Thoracic aorta (tissue), 2 donors: Measurements from ENCODE around the gene DLG5. TPM values are rescaled to one million over a fixed set of nuclear protein-coding genes. Genes with fewer than 3 reads are reported as not detected.

ENCODE experiments used
- ATAC-seq: fragments of 150-250 bp; one replicate; pipeline ENCODE4 v1.8.0; 2017; ENCODE audit warnings: low read depth; ENCODE audit not compliant: insufficient number of reproducible peaks, low FRiP score
- DNase-seq: peaks from one replicate; pipeline ENCODE4 v3.0.0-alpha.2; 2020; ENCODE audit warnings: low spot score
- H3K27ac ChIP-seq, 2 donors: fragments of 200-600 bp; sonication (generic); 1 replicate in 1 of 2; 2 replicates in 1 of 2; pipeline ENCODE4 v1.5.1; 2016; ENCODE audit warnings: mild to moderate bottlenecking in 2 of 2, moderate library complexity in 2 of 2
- H3K27me3 ChIP-seq: fragments of 200-600 bp; sonication (generic); replicated peaks from 2 replicates; pipeline ENCODE4 v1.6.0; 2016; ENCODE audit warnings: mild to moderate bottlenecking; ENCODE audit not compliant: insufficient read depth
- H3K36me3 ChIP-seq: fragments of 200-600 bp; sonication (generic); one replicate; pipeline ENCODE4 v1.5.1; 2016
- H3K4me1 ChIP-seq, 2 donors: fragments of 200-600 bp; sonication (generic); 1 replicate in 1 of 2; 2 replicates in 1 of 2; pipeline versions ENCODE4 v1.5.1 to v1.6.0; 2016; ENCODE audit warnings: low read depth in 2 of 2, mild to moderate bottlenecking in 1 of 2; ENCODE audit not compliant: control insufficient read depth in 1 of 2
- H3K4me3 ChIP-seq: fragments of 200-600 bp; sonication (generic); 2 replicates; pipeline ENCODE4 v1.5.1; 2016; ENCODE audit warnings: mild to moderate bottlenecking
- H3K9me3 ChIP-seq: fragments of 200-600 bp; sonication (generic); 2 replicates; pipeline ENCODE4 v1.5.1; 2016
- total RNA-seq, 2 donors: library from RNA; depleted of rRNA; stranded (reverse); fragments of >200 nt; gene quantifications; one replicate each; pipeline versions ENCODE4 v1.1.0 to v1.2.3, GENCODE V29; 2016
- TF ChIP-seq, protein P1 (sequence below): fragments of 200-600 bp; sonication (generic); IDR thresholded peaks from one replicate; pipeline ENCODE4 v1.5.1; 2019; ENCODE audit warnings: antibody characterized with exemption

The DLG5 gene
- total RNA-seq, 2 donors from 2014 or later, result 36.4 to 79.6 TPM

GRCh38 chr10:77789861-77790260 is 136.7 kb downstream of the DLG5 start:
- H3K4me1 ChIP-seq, result no peaks in the 10 kb centered on the region
- H3K36me3 ChIP-seq, result peaks cover 45% of the 10 kb centered on the region
- no peak for ATAC-seq
- no peak overlapping the region for H3K27ac ChIP-seq
- no peak overlapping the region for H3K4me3 ChIP-seq
- no peak for DNase-seq
- TF ChIP-seq, protein P1, sequence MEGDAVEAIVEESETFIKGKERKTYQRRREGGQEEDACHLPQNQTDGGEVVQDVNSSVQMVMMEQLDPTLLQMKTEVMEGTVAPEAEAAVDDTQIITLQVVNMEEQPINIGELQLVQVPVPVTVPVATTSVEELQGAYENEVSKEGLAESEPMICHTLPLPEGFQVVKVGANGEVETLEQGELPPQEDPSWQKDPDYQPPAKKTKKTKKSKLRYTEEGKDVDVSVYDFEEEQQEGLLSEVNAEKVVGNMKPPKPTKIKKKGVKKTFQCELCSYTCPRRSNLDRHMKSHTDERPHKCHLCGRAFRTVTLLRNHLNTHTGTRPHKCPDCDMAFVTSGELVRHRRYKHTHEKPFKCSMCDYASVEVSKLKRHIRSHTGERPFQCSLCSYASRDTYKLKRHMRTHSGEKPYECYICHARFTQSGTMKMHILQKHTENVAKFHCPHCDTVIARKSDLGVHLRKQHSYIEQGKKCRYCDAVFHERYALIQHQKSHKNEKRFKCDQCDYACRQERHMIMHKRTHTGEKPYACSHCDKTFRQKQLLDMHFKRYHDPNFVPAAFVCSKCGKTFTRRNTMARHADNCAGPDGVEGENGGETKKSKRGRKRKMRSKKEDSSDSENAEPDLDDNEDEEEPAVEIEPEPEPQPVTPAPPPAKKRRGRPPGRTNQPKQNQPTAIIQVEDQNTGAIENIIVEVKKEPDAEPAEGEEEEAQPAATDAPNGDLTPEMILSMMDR, result no peak
- no peaks in the 10 kb centered on the region for H3K27me3 ChIP-seq
- no peaks in the 10 kb centered on the region for H3K9me3 ChIP-seq

GRCh38 chr10:77789016-77789415 is 137.5 kb downstream of the DLG5 start:
- H3K27ac ChIP-seq, result no peak overlapping the region
- peaks cover 37% of the 10 kb centered on the region for H3K36me3 ChIP-seq
- no peaks in the 10 kb centered on the region for H3K4me1 ChIP-seq
- H3K9me3 ChIP-seq, result no peaks in the 10 kb centered on the region
- DNase-seq, result no peak
- TF ChIP-seq, protein P1, result no peak
- H3K4me3 ChIP-seq, result no peak overlapping the region
- no peak for ATAC-seq
- no peaks in the 10 kb centered on the region for H3K27me3 ChIP-seq

GRCh38 chr10:77788496-77789010 is 138.0 kb downstream of the DLG5 start:
- no peak overlapping the region for H3K4me3 ChIP-seq
- H3K9me3 ChIP-seq, result no peaks in the 10 kb centered on the region
- H3K27me3 ChIP-seq, result no peaks in the 10 kb centered on the region
- ATAC-seq, result no peak
- no peaks in the 10 kb centered on the region for H3K4me1 ChIP-seq
- TF ChIP-seq, protein P1, result no peak
- peaks cover 32% of the 10 kb centered on the region for H3K36me3 ChIP-seq
- DNase-seq, result no peak
- no peak overlapping the region for H3K27ac ChIP-seq

GRCh38 chr10:77787440-77787839 is 139.1 kb downstream of the DLG5 start:
- TF ChIP-seq, protein P1, result no peak

GRCh38 chr10:77784856-77785255 is 141.7 kb downstream of the DLG5 start:
- ATAC-seq (no peak), DNase-seq (no peak)
- H3K4me1 ChIP-seq, result no peaks in the 10 kb centered on the region
- H3K27ac ChIP-seq, result no peak overlapping the region
- TF ChIP-seq, protein P1, result no peak
- no peaks in the 10 kb centered on the region for H3K27me3 ChIP-seq
- H3K4me3 ChIP-seq, result no peak overlapping the region
- H3K36me3 ChIP-seq, result peaks cover 9% of the 10 kb centered on the region
- H3K9me3 ChIP-seq, result no peaks in the 10 kb centered on the region

More at GRCh38 chr10:77787440-77787839, 139.1 kb downstream of the DLG5 start:
- Histone ChIP-seq H3K27me3 (no peaks in the 10 kb centered on the region), H3K27ac (no peak overlapping the region), H3K4me3 (no peak overlapping the region), H3K4me1 (no peaks in the 10 kb centered on the region), H3K9me3 (no peaks in the 10 kb centered on the region), H3K36me3 (peaks cover 26% of the 10 kb centered on the region)
- DNase-seq (no peak), ATAC-seq (no peak)
